ENCODE measurements around the gene TSKS. TPM values are rescaled to one million over a fixed set of nuclear protein-coding genes. Genes with fewer than 3 reads are reported as not detected.

TSKS gene
- total and polyA plus RNA-seq, 2 of the 13 experiments (the other 11 are each of a cell fraction or from before 2014, with no cell fraction given) = 0.03 TPM; not detected in 1

DNA sequence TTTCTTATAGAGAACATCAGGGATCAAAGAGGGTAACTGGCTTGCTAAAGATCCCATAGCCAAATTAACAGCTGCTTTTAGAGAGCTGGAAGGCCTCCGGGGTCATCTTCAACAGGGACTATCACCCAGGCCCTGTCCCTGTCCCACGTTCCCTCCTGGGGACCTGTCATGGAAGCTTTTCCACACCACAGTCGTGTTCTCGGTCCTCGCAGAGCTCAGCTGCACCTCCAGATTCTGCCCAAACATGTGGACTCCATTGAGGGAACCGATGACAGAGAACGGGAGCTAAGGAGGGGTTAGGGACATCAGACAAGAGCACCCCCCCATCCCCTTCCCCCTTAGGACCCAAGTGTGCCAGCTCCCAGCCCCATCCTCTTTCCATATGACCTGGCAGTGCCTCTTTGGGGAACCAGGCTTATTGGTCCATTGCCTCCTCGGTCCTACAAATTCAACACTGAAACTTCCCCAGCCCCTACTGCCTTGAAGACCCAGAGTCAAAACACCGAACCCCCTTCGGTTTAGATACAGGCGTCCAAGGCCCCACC is 49.4 kb upstream of the TSKS start:
- Histone ChIP-seq H3K4me3 (replicated peaks in 1 of 3; ENCODE audit: insufficient read depth in 1 of 3, low read depth in 2 of 3, low read length in 3 of 3) (no peak overlapping the region), H3K9me3 (ENCODE audit: low read length) (no peaks in the 10 kb centered on the region), H3K9ac (ENCODE audit: insufficient read depth, low read depth, low read length) (no peak overlapping the region), H3K79me2 (ENCODE audit: insufficient read depth, low read length) (no peaks in the 10 kb centered on the region), H3K4me2 (ENCODE audit: low read depth, low read length) (no peak overlapping the region), H3K4me1 (ENCODE audit: insufficient read depth, low read length) (peaks cover 14% of the 10 kb centered on the region), H3K27me3 (ENCODE audit: control insufficient read depth in 1 of 2, insufficient read depth in 2 of 2, low read length in 2 of 2) (no peaks in the 10 kb centered on the region), H3K27ac (ENCODE audit: extremely low read length, insufficient read depth, low read length) (no peak overlapping the region), H4K20me1 (ENCODE audit: insufficient read depth, low read length) (no peaks in the 10 kb centered on the region), H3K36me3 (replicated peaks in 1 of 2; ENCODE audit: control insufficient read depth in 1 of 2, insufficient read depth in 2 of 2, low read length in 2 of 2) (no peaks in the 10 kb centered on the region), H2AFZ (ENCODE audit: low read length) (no peak overlapping the region)
- WGBS (ENCODE audit: low lambda C conversion rate) = 77% methylated on average over 7 of the region's 11 CpGs
- in situ Hi-C loops (cut with HindIII; ENCODE audit: extremely low pct_ligation_motif_present, low pct_unique_long_range_greater_than_20kb) (no loop called here), intact Hi-C loops (cut with micrococcal nuclease; ENCODE audit: unreplicated experiment) (loop anchor here (10.0 kb wide), 1 partner anchor 48 kb away; the partner anchor contains the start of genes AP2A1 and TSKS)
- ChIA-PET POLR2A (no interaction called here), CTCF (ENCODE audit: low intra/inter-chr PET ratio, low total read pairs) (no interaction called here)
- no peak for FAIRE-seq
- BruUV-seq (replicated peaks) = no TSS peak
- ATAC-seq = no peak
- DNase-seq (ENCODE audit: low spot score) = no peak
- no peak for TF ChIP-seq ZNF788 (CRISPR knock-in tag; IDR thresholded peaks at IDR 0.05; ENCODE audit: borderline replicate concordance)

DNA sequence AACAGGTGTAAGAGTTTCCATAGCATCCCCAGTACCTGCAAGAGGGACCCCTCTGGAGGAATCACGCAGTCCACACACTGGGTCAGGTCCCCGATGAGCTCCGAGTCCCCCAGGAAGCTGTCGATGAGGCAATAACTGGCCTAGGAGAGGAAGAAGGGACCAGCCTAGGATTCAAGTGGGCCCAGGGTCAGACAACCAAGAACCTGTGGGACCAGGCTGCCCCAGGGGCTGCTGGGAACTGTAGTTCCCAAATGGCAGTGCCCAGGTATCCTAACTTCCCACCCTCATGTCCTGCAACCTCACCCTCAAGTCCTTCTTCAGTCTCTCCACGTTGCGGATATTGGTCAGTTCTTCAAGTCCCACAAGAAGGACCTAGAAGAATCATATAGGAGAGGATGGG is 48.2 kb upstream of the TSKS start:
- Histone ChIP-seq H3K36me3 (replicated peaks in 1 of 2; ENCODE audit: control insufficient read depth in 1 of 2, insufficient read depth in 2 of 2, low read length in 2 of 2) (no peaks in the 10 kb centered on the region; a peak in 1 of 5 replicates), H2AFZ (ENCODE audit: low read length) (no peak overlapping the region), H3K27me3 (ENCODE audit: control insufficient read depth in 1 of 2, insufficient read depth in 2 of 2, low read length in 2 of 2) (no peaks in the 10 kb centered on the region), H3K4me1 (ENCODE audit: insufficient read depth, low read length) (peaks cover 14% of the 10 kb centered on the region), H3K9me3 (ENCODE audit: low read length) (no peaks in the 10 kb centered on the region), H4K20me1 (ENCODE audit: insufficient read depth, low read length) (no peaks in the 10 kb centered on the region), H3K4me2 (ENCODE audit: low read depth, low read length) (no peak overlapping the region), H3K27ac (ENCODE audit: extremely low read length, insufficient read depth, low read length) (no peak overlapping the region), H3K4me3 (replicated peaks in 1 of 3; ENCODE audit: insufficient read depth in 1 of 3, low read depth in 2 of 3, low read length in 3 of 3) (no peak overlapping the region), H3K79me2 (ENCODE audit: insufficient read depth, low read length) (no peaks in the 10 kb centered on the region), H3K9ac (ENCODE audit: insufficient read depth, low read depth, low read length) (no peak overlapping the region)
- intact Hi-C loops (cut with micrococcal nuclease; ENCODE audit: unreplicated experiment) (loop anchor here (10.0 kb wide), 1 partner anchor 47 kb away; the partner anchor contains the start of genes AP2A1 and TSKS), in situ Hi-C loops (cut with HindIII; ENCODE audit: extremely low pct_ligation_motif_present, low pct_unique_long_range_greater_than_20kb) (no loop called here)
- DNase-seq (ENCODE audit: low spot score) = no peak
- no TSS peak for BruUV-seq (replicated peaks)
- TF ChIP-seq ZNF143 (CRISPR knock-in tag; IDR thresholded peaks at IDR 0.05) (peak; percentile 77), THAP11 (CRISPR knock-in tag; IDR thresholded peaks at IDR 0.05) (peak; percentile 88), ZNF749 (CRISPR knock-in tag; IDR thresholded peaks at IDR 0.05; ENCODE audit: borderline replicate concordance) (no peak), NKX3-1 (CRISPR knock-in tag; IDR thresholded peaks at IDR 0.05) (no peak)
- WGBS (ENCODE audit: low lambda C conversion rate) = 63% methylated on average over 3 of the region's 6 CpGs
- ChIA-PET CTCF (ENCODE audit: low intra/inter-chr PET ratio, low total read pairs) (no interaction called here), POLR2A (no interaction called here)
- FAIRE-seq = no peak
- no peak for ATAC-seq
